HG02973 (cell line): ENCODE results near the gene MT1F.
A peak's percentile ranks its signal among the peaks of the same experiment; 100 is the strongest.
"Not testable (repeated sequence)": the region's sequence is repeated elsewhere in the genome, so short reads cannot be mapped to it uniquely, and the experiment has no call there.

Experiments
- ATAC-seq: cut with Tn5 transposase; IDR thresholded peaks from one replicate; pipeline ENCODE4 v1.9.1; 2021; ENCODE audit warnings: moderate library complexity; ENCODE audit not compliant: unreplicated experiment

Gene MT1F

GRCh38 chr16:56643080-56643778 lies 14.5 kb upstream of the MT1F start:
- peak; percentile 51 for ATAC-seq

GRCh38 chr16:56643833-56644232 lies 13.9 kb upstream of the MT1F start:
- no peak for ATAC-seq

DNA sequence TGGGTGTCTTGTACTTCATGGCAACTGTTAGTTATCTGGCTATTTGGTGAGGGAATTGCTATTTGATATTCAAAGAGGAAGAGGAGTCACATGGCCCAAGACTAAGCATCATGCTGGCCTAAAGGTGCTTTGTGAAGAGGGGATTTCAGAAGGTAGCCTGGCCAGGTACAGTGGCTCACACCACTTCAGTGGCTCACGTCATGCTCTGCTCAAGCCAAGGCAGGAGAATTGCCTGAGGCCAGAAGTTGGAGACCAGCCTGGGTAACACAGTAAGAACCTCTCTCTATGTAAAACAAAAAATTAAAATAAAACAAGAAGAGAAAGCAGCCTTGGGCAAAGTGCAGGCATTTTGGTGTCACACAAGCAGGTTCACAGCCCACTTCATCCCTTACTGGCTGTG lies 12.4 kb upstream of the MT1F start:
- no peak for ATAC-seq

- ATAC-seq, result no peak
These were observed 11.9 kb upstream of the MT1F start for GRCh38 chr16:56645838-56646237.

DNA sequence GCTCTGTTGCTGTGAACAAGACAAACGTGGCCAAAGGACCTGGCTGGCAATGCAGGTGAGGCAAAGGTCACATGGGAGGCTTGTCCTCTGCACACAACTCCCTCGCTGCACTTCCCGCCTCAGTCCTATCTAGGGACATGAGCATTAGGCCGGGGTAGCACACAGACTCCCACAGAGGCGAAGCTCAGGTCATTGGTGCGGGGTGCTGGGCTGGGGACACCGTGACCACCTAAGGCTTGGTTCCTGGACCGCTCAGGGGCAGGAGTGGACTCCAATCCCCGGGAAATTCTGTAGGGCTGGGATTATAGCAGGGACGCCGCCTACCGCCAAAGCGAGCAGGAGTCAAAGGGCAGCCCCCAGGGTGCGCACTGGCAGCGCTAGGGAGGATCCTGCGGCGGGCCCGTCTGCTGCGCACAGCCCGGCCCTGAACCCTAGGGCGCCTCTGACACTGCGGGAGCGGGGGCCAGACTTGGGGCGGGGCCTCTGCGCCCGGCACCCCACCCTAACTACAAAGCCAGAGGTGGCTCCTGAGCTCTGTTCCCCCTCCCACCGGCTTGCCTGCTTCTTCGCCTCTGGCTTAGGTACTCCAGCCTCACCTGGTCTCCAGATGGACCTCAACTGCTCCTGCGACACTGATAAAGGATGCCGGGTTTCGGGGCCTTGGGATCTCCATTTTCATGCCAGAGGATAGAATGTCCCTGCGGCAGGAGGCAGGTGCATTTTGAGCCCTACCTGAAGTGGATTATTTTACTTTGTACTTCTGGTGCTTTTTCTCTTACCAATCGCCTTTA lies 9.9 kb upstream of the MT1F start:
- no peak for ATAC-seq

DNA sequence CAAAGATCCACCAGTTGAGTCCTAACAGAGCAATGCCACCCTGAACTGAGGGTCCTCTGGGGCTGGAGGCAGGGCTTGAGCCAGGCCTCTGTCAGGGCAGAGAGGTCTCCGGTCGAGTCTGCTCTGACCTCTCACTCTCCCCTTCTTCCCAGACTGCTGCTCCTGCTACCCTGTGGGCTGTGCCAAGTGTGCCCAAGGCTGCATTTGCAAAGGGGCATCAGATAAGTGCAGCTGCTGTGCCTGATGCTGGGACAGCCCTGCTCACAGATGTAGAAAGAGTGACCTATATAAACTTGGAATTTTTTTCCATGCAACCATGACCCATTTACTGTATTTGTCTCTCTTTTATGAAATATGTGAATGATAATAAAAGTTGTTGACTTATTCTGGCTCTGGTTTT lies 8.5 kb upstream of the MT1F start:
- ATAC-seq, result no peak

DNA sequence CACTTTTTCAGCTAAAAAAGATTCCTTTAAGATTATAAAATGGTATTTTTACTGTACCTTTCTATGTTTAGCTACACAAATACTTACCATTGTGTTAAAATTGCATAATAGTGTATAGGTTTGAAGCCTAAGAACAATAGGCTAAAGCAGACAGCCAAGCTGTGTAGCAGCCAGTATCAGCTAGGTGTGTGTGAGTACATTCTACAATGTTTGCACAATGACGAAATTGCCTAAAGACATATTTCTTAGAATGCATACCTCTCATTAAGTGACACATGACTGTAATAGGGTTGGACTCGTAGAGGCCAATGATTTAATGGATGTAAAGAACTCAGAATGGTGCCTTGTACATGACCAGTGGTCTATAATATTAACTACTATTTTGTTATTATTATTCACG lies 7.9 kb upstream of the MT1F start:
- ATAC-seq, result no peak

- ATAC-seq, result no peak
These were observed 6.2 kb upstream of the MT1F start, which contains the start of gene MT1B for GRCh38 chr16:56651586-56651985. Gene MT1B (plus strand): TSS chr16:56651886. CDS start chr16:56651954, 68 bp downstream.

DNA sequence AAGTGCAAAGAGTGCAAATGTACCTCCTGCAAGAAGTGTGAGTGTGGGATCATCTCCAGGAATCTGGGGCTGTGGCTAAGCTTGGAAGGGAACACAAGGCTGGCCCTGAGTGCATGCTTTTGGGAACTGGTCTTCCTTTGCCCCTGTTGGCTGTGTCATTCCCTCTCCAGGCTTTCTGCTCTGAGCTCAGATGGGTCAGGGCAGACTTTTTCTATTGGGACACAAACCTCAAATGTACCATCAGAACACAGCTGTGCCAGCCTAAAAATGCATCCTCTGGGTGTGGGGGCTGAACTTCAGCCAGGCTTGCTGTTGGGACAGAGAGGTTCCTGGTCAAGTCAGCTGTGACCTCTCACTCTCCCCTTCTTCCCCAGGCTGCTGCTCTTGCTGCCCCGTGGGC lies 5.2 kb upstream of the MT1F start:
- ATAC-seq, result no peak

GRCh38 chr16:56653218-56653617 lies 4.5 kb upstream of the MT1F start:
- no peak for ATAC-seq

DNA sequence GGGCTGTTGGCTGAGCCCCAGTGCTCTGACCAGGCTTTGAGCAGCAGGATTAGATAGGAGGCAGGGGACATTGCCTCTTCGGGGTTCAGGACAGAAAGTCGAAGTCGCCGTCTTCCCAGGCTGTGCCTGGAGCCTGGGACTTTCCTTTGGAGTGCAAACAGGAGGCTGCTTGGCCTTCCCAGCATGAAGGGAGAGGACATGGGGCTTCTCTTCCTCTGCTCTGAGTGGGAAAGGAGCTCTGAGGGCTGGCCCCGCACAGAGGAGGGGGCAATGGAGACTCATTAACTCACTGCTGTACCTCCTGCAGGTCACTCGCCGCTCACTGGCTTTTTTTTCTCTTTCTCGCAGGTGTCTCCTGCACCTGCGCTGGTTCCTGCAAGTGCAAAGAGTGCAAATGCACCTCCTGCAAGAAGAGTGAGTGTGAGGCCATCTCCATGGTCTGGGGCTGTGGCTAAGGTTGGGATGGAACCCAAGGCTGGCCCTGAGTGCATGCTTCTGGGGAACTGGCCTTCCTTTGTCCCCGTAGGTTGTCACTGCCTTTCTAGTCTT lies 642 bp downstream of the MT1F start:
- no peak for ATAC-seq

- ATAC-seq, result no peak
These were observed 4.9 kb downstream of the MT1F start for GRCh38 chr16:56662357-56663354.

DNA sequence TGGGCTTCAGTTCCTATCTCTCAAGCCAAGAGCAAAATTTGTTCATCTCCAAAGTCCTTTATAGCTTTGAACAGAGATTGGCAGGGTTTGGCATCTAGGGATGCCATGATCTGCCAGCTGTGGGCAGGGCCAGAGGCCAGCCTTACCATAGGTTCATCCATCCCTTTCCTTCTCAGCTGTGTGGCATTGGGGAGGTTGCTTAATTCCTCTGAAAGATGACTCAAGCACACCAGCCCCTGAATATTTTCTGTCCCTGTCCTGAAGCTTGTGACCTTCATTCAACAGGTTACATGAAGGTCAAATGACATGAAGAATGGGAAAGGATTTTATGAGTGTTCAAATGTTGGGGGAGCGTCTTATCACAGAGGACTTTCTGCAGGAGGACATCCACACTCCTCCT lies 6.7 kb downstream of the MT1F start:
- no peak for ATAC-seq

DNA sequence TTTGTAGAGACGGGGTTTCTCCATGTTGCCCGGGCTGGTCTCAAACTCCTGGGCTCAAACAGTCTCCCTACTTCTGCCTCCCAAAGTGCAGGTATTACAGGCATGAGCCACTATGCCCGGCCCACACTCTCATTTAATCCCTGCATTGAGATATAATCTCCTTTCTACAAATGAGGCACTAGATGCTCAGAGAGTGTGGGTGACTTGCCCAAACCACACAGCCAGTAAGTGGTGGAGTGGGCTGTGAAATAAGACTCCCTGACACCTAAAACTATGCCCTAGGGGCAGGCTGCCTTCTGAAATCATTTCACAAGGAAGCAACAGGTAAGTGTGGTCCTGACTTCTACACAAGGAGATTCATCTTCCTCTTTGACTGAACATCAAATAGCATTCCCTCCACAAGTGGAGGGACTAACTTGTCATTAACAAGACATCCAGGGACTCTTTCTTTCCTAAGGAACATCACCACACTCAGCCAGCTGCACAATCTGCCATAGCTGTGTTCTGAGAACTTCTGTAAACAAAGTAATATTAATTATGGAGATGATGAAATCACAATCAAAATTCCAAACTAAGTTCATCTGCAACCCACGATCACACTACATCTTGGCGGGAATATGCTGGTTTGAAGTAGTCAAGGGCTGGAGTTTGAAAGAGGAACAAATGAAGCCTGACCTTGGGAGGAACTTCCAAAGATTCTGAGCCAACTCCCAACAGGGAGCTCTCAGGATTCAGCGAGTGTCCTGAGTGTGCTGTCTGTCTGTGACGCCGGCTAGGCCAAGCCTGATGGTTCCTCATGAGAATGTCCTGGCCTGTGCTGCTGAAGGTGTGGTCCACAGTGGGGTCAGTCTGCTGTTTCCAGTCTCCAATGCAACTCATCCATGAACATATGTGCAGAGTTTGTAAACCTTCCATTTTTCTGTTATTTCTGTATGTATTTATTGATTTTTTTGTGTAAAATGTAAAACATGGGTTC lies 7.8 kb downstream of the MT1F start:
- ATAC-seq, result not testable (repeated sequence)

- ATAC-seq, result no peak
These were observed 10.1 kb downstream of the MT1F start, which contains the start of gene MT1G for GRCh38 chr16:56667581-56668571. Gene MT1G (minus strand): TSS chr16:56668065. CDS start chr16:56667993, 72 bp downstream.

GRCh38 chr16:56669005-56669839 lies 11.5 kb downstream of the MT1F start, which contains the start of gene MT1H:
Gene MT1H (plus strand): TSS chr16:56669814. CDS start chr16:56669885, 71 bp downstream.
- no peak for ATAC-seq

DNA sequence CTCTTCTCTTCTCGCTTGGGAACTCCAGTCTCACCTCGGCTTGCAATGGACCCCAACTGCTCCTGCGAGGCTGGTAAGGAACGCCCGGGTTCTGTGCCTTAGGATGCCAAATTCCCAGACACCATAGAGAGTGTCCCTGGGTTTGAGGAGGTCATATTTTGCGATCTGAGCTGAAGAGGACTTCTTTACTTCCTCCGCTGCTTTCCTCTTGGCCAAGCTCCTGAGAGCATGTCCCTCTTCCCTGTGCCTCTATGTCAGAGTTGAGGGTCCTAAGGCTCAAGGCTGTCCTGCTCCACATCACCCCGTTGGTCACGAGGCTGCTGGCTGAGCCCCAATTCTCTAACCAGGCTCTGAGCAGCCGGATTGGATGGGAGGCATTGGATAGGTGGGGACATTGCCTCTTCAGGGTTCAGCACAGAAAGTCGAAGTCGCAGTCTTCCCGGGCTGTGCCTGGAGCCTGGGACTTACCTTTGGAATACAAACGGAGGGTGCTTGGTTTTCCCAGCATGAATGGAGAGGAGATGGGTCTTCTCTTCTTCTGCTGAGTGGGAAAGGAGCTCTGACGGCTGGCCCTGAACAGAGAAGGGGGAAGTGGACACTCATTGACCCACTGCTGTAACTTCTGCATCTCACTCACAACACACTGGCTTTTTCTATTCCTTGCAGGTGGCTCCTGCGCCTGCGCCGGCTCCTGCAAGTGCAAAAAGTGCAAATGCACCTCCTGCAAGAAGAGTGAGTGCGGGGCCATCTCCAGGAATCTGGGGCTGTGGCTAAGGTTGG lies 12.3 kb downstream of the MT1F start:
- no peak for ATAC-seq
